GM10847 (cell line): ENCODE results near the gene PDP2.

Experiments used
- POLR2A ChIP-seq: IDR thresholded peaks from 2 replicates; pipeline ENCODE4 v1.6.1; 2011; ENCODE audit not compliant: insufficient read length; ENCODE audit errors: extremely low read depth

The PDP2 gene

GRCh38 chr16:66880288-66881013 is at the start of gene PDP2:
Gene PDP2, plus strand, starts transcription at chr16:66880515. Its CDS starts 3,770 bp downstream, at chr16:66884285.
- peak; percentile 66 for TF ChIP-seq POLR2A

DNA sequence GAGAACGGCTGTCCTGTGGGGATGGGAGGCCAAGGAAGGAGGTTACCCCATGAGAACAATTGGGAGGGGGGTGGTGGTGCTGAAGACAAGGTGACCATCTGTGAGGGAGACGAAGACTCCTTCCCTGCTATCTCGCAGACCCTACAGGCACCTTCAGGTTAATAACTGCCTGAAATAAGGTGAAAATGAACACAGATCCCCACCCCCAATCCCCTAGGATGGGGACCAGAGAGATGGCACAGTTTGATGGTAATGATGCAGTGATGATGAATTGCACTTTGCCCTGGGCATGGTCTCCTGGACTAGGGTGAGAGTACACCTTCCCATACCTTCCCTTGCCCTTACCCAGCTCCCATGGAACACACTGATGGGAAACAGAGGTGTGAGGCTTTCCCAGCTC is 48.1 kb upstream of the PDP2 start:
- TF ChIP-seq POLR2A = no peak

- no peak for TF ChIP-seq POLR2A
Observed at GRCh38 chr16:66832661-66833305, 47.5 kb upstream of the PDP2 start.

DNA sequence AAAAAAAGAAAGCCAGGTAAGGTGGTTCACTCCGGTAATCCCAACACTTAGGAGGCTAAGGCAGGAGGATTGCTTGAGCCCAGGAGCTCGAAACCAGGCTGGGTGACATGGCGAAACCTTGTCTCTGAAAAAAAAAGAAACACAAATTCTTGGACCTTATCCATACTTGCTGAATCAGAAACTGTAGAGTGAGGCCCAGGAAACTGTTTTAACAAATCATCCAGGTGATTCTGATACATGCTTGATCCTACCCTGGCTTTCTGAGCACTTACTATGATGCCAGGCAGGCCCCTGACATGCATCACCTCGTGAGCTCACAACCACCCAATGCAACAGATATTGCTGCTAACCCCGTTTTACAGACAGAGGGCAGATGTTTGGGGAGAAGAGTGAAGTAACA is 45.6 kb upstream of the PDP2 start:
- TF ChIP-seq POLR2A = no peak

DNA sequence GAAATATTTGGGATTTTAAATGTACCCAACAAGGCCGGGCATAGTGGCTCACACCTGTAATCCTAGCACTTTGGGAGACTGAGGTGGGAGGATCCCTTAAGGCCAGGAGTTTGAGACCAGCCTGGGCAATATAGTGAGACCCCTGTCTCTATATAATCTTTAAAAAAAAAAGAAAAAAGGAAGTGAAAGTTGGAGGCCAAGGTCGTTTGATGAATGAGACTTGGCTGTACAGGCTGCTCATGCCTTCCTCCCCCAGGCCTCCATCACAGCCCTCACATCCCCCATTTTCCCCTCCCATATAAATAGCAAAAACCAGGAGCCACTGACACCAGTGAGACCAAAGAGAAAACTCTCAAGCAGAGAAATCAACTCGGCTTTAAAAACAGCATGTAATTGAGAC is 39.4 kb upstream of the PDP2 start:
- TF ChIP-seq POLR2A = no peak

DNA sequence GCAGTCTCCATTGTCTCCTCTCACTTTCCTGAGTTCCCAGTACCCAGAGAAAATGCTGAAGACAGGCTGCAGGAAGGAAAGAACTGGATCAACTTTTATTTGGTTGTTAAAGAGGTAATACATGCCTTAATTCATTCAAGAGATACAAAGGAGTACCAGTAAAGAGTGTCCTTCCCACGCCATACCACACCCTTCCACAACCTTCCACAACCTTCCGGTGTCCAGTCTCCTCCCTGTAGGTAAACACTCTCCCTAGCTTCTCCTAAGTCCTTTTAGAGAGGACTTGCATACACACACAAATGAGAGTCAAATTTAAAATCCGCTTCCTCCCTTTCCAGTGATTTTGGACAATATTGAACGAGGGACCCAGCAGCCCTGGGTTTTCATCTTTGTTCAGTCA is 38.9 kb upstream of the PDP2 start:
- no peak for TF ChIP-seq POLR2A

DNA sequence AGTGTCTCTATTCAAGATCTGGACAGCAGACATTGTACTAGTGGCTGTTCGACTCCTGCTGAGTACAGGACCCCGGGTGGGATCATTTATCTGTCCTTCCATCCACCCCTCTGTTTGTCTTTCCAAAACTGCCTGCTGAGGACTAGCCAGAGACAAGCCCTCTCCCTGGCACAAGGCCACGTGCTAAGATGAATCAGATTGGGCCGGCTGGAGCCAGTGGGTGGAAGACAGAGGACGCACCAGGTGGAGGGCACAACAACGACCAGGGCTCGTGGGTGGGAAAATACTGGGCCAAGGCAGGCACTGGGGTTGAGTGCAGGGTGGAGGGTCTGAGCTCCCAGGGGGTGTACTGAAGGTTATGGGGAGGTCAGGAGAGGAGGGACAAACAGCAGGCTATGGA is 37.5 kb upstream of the PDP2 start:
- TF ChIP-seq POLR2A = no peak

DNA sequence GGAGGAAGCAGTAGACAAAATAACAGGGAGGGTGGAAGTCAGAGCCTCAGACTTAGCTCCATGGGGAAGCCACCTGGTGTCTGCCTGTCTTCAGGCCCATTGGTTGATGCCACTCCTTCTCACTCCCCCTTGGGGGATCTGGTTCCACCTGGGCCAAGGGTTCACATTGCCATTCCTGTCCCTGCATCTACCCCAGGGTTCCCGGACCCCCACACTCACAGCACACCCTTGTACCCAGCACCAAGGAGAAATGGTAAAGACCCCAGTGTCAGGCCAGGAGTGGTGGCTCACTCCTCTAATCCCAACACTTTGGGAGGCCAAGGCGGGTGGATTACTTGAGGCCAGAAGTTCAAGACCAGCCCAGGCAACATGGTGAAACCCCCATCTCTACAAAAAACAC is 37.1 kb upstream of the PDP2 start:
- no peak for TF ChIP-seq POLR2A

GRCh38 chr16:66844009-66844341 is 36.3 kb upstream of the PDP2 start:
- no peak for TF ChIP-seq POLR2A

DNA sequence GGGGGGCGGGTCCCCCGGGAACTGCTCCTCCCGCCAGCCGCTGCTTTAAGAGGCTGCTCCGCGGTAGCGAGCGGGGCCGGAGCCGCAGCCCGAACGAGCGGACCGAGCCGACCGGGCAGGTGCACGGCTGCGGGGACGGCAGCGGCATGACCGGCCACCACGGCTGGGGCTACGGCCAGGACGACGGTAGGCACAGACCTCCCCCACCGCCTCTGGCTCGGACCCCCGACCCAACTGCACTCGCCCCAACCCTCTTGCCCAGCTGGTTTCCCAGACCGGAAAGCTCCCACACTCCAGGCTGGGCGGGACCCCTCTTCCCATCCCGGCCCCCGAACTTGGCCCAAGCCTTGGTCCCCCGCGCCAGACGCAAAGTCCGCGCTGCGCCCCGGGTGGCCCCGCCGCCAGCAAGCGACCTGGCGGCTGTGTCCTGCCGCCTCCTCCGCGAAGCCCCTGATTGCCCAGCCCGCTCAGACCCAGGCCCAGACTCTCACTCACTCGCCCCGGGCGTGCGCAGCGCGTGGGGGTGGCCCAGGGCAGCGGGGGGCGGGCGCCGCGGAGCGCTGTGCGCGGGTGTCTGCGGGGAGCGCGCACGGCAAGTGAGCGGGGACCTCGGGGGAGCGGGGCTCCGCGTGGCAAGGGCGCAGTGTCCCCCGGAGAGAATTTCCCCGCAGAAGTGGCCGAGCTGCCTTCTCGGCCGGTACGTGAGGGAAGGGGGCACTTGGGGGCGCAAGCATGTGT is 35.8 kb upstream of the PDP2 start, which contains the start of gene CA7:
Gene CA7, plus strand, starts transcription at position 73 of the 738 bp plus-strand sequence. Its CDS starts 74 bp downstream, at position 147.
- no peak for TF ChIP-seq POLR2A

DNA sequence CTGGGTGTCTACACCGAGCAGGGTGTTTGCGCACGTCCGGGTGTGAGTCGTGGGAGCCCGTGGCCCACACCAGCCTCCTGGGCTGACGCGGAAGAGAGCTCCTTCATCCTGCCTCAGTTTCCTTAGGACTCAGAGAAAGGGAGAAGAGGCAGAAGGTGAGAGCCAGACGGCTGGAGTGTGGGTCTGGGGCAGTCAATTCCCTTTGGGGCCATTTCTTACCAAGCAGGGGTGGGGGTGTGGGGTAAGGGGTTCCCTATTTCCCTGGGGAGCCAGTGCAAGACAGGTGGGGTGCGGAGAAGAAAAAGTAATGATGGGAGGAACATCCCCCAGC is 35.3 kb upstream of the PDP2 start:
- TF ChIP-seq POLR2A = no peak

DNA sequence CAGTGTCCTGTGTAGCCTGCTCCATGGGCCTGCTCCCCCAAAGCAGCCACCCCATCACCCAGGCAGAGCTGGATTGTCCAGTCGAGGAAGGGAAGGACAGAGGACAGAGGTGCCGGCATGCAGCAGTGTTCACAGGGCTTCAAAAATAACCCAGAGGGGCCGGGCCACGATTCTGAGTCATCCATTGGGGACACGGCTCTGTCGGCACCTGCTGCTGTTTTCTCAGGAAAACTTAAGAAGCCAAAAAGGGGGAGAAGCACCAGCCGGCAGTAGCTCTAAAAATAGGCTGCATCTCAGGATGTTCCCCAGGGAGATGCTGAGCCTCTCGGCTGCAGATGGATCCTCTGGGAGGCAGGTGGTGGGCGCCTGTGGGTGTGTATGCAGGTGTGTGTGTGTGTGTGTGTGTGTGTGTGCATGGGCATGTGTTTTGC is 34.5 kb upstream of the PDP2 start:
- TF ChIP-seq POLR2A = no peak

DNA sequence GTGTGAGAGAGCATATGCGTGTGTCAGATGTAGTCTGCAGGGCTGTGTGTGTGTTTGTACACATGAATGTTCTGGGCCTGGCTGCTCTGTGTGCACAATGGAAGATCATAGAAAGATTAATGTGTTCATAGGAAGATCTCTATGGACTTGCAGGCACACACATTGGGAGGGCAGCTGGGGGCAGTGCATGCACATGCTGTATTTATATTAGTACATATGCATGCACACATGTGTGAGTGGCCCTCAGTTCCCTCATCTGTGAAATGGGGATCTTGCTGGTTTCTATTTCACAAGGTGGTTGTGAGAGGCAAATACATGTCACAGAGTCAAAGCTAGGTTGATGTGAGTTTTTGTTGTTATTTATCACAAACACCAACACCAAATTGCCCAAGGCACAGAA is 34.0 kb upstream of the PDP2 start:
- TF ChIP-seq POLR2A = no peak

DNA sequence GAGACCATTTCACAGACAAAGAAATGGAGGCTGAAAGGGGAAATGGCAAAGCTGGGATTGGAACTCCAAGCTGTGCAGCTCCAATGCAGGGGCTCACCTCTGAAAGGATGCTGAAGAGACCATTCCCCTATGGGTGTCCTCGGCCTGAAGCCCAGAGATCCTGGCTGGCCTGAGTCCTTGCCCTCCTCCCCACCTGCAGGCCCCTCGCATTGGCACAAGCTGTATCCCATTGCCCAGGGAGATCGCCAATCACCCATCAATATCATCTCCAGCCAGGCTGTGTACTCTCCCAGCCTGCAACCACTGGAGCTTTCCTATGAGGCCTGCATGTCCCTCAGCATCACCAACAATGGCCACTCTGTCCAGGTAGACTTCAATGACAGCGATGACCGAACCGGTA is 33.5 kb upstream of the PDP2 start:
- no peak for TF ChIP-seq POLR2A

DNA sequence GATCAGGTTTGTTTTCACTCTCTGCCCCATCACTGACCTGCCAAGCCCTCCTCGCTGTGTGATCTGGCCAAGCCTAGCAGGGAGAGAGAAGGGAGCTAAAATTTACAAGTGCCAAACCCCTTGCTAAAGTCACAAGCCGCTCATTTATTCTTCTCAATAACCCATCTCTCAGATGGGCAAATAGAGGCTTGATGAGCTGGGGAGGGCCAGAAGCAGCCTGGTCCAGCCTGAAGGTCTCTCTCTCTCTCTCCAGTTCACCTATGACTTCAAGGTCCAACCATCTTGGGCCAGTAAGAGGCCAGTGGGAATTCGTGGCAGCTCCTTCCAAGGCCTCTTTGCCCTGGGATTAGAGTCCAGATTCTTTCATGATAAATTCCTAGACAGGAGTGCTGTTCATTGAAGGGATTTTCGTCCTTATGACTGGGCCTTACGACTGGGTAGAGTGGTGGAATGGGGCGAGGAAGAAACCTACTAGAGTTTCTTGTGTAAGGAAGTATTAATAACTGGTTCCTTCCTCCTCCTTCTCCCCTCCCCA is 32.7 kb upstream of the PDP2 start:
- no peak for TF ChIP-seq POLR2A

DNA sequence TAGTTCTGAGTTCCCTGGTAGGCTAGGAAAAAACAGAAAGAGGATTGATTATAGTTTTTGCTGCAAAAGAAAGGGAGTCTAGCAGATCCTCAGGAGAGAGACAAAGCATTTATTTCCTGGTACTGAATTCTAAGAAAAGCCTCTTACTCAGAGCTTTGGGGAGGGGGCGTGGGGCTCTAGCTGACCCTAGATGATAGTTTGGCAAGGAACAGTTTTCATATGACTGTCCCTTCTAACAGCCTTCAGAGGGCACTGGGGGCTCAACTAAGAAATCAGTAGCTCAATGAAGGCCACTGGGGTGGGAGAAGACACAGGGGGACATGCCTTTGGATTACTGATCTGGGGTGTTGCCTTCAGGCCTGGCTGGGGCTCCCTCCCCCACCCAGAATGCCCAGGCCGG is 32.1 kb upstream of the PDP2 start:
- TF ChIP-seq POLR2A = no peak
